Neural cell (in vitro differentiated cells): ENCODE data around the gene CCDC27. TPM values are rescaled to one million over a fixed set of nuclear protein-coding genes. Genes with fewer than 3 reads are reported as not detected.

Experiments
- H2AFZ ChIP-seq: fragments of 200-600, 300-800 bp; sonication (generic), shearing (Covaris generic); 2 replicates; pipeline ENCODE4 v1.6.0; 2014; ENCODE audit warnings: low read depth, mild to moderate bottlenecking, antibody characterized with exemption, low read length, moderate library complexity
- H3F3A ChIP-seq: fragments of 200-600 bp; shearing (Covaris generic); 2 replicates; pipeline ENCODE4 v1.6.1; 2016; ENCODE audit warnings: mild to moderate bottlenecking, moderate library complexity, mixed read lengths, antibody characterized with exemption, low read length; ENCODE audit not compliant: insufficient read depth, poor library complexity, severe bottlenecking
- H3K27ac ChIP-seq: fragments of 200-600, 300-800 bp; sonication (generic), shearing (Covaris generic); 2 replicates; pipeline ENCODE4 v1.5.1; 2014; ENCODE audit warnings: mild to moderate bottlenecking, low read length, moderate library complexity
- H3K27me3 ChIP-seq: fragments of 300-800, 200-600 bp; sonication (generic), shearing (Covaris generic); 2 replicates; pipeline ENCODE4 v1.6.0; 2014; ENCODE audit warnings: mild to moderate bottlenecking, low read depth, low read length, moderate library complexity; ENCODE audit not compliant: insufficient read depth
- H3K36me3 ChIP-seq: fragments of 300-800, 200-600 bp; sonication (generic), shearing (Covaris generic); 2 replicates; pipeline ENCODE4 v1.5.1; 2014; ENCODE audit warnings: mild to moderate bottlenecking, antibody characterized with exemption, low read length, moderate library complexity; ENCODE audit not compliant: insufficient read depth
- H3K4me2 ChIP-seq: fragments of 300-800, 200-600 bp; sonication (generic), shearing (Covaris generic); 2 replicates; pipeline ENCODE4 v1.6.0; 2014; ENCODE audit warnings: mild to moderate bottlenecking, low read length
- H3K4me3 ChIP-seq: fragments of 300-800, 200-600 bp; sonication (generic), shearing (Covaris generic); 2 replicates; pipeline ENCODE4 v1.5.1; 2014; ENCODE audit warnings: mild to moderate bottlenecking, low read length, moderate library complexity
- H3K79me2 ChIP-seq: fragments of 200-600 bp; shearing (Covaris generic); replicated peaks from 2 replicates; pipeline ENCODE4 v1.6.0; 2014; ENCODE audit warnings: mild to moderate bottlenecking, low read length, moderate library complexity; ENCODE audit not compliant: insufficient read depth
- H3K9ac ChIP-seq: fragments of 300-800, 200-600 bp; sonication (generic), shearing (Covaris generic); 2 replicates; pipeline ENCODE4 v1.6.1; 2016; ENCODE audit warnings: mild to moderate bottlenecking, low read length, mixed read lengths
- H3K9me2 ChIP-seq: fragments of 200-600 bp; shearing (Covaris generic); 2 replicates; pipeline ENCODE4 v1.6.1; 2016; ENCODE audit warnings: mild to moderate bottlenecking, low read length, mixed read lengths; ENCODE audit not compliant: insufficient read depth
- H3K9me3 ChIP-seq: fragments of 200-600, 300-800 bp; sonication (generic), shearing (Covaris generic); 2 replicates; pipeline ENCODE4 v1.6.1; 2016; ENCODE audit warnings: mild to moderate bottlenecking, mixed run types, low read length, moderate library complexity, mixed read lengths
- H4K20me1 ChIP-seq: fragments of 200-600 bp; shearing (Covaris generic); 2 replicates; pipeline ENCODE4 v1.6.1; 2016; ENCODE audit warnings: mild to moderate bottlenecking, mixed run types; ENCODE audit not compliant: insufficient read depth
- CTCF ChIP-seq: fragments of 450-650 bp; IDR thresholded peaks from 2 replicates; pipeline ENCODE4 v1.5.1; 2014; ENCODE audit warnings: antibody characterized with exemption, mild to moderate bottlenecking, moderate library complexity; ENCODE audit not compliant: poor library complexity, severe bottlenecking
- EP300 ChIP-seq: fragments of 450-650 bp; conservative IDR thresholded peaks from 2 replicates; pipeline ENCODE4 v1.6.1; 2014; ENCODE audit warnings: antibody characterized with exemption, mild to moderate bottlenecking, moderate library complexity; ENCODE audit not compliant: poor library complexity, severe bottlenecking
- EZH2 ChIP-seq: fragments of 200-600, 300-800 bp; shearing (Covaris generic), sonication (generic); IDR thresholded peaks from 2 replicates; pipeline ENCODE4 v1.6.1; 2014; ENCODE audit warnings: antibody characterized with exemption, low read length, borderline replicate concordance, mild to moderate bottlenecking; ENCODE audit not compliant: insufficient read depth, poor library complexity, severe bottlenecking
- MXI1 ChIP-seq: fragments of 450-650 bp; conservative IDR thresholded peaks from 2 replicates; pipeline ENCODE4 v1.6.1; 2014; ENCODE audit warnings: antibody characterized with exemption, mild to moderate bottlenecking; ENCODE audit not compliant: poor library complexity, severe bottlenecking
- POLR2AphosphoS5 ChIP-seq: IDR thresholded peaks from 2 replicates; pipeline ENCODE4 v1.6.1; 2012
- RAD21 ChIP-seq: fragments of 450-650 bp; conservative IDR thresholded peaks from 2 replicates; pipeline ENCODE4 v1.6.1; 2014; ENCODE audit warnings: antibody characterized with exemption, mild to moderate bottlenecking, moderate library complexity
- REST ChIP-seq: IDR thresholded peaks from 2 replicates; pipeline ENCODE4 v1.6.1; 2012; ENCODE audit warnings: borderline replicate concordance
- SMC3 ChIP-seq: fragments of 450-650 bp; conservative IDR thresholded peaks from 2 replicates; pipeline ENCODE4 v1.6.1; 2014; ENCODE audit warnings: antibody characterized with exemption, mild to moderate bottlenecking, moderate library complexity; ENCODE audit not compliant: poor library complexity
- TAF1 ChIP-seq: IDR thresholded peaks from 2 replicates; pipeline ENCODE4 v1.6.1; 2012; ENCODE audit warnings: low read depth
- polyA plus RNA-seq: library from polyadenylated mRNA; depleted of rRNA; stranded (reverse); fragments of >200 nt; gene quantifications from 2 replicates; pipeline ENCODE4 v1.2.3, GENCODE V29; 2014

The CCDC27 gene
- polyA plus RNA-seq, 1 donor from 2014 or later: not detected

DNA sequence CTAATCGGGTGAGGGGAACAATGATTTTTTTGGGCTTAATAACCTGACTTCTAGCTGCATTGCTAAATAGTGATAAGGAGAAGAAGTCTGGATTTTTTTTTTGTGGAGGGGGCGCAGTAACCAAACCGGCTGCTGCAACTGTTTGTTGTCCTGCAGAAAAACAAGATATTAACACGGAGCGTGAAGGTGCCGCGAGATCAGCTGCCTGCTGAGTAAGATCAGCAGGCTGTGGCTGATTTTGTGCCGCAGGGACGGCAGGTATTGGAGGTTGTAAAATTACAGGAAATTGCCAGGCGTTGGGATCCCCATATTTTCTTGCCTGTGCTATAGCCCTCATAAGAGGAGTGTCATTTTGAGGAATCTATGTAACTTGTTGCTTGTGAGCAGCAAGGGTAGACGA, 52.8 kb downstream of the CCDC27 start:
- TF ChIP-seq SMC3 (no peak), POLR2AphosphoS5 (no peak), CTCF (no peak), RAD21 (no peak), REST (no peak), MXI1 (no peak), EP300 (no peak), TAF1 (no peak), EZH2 (no peak)
- H3K27ac ChIP-seq: no peak overlapping the region
- H3K4me2 ChIP-seq: no peak overlapping the region
- no peaks in the 10 kb centered on the region for H3K36me3 ChIP-seq
- no peaks in the 10 kb centered on the region for H3K27me3 ChIP-seq
- no peaks in the 10 kb centered on the region for H3K9me3 ChIP-seq
- H3K9me2 ChIP-seq: no peaks in the 10 kb centered on the region
- H3K4me3 ChIP-seq: no peak overlapping the region
- no peak overlapping the region for H3K9ac ChIP-seq
- H2AFZ ChIP-seq: no peak overlapping the region
- H4K20me1 ChIP-seq: no peaks in the 10 kb centered on the region
- H3K79me2 ChIP-seq: no peaks in the 10 kb centered on the region
- H3F3A ChIP-seq: no peaks in the 10 kb centered on the region

DNA sequence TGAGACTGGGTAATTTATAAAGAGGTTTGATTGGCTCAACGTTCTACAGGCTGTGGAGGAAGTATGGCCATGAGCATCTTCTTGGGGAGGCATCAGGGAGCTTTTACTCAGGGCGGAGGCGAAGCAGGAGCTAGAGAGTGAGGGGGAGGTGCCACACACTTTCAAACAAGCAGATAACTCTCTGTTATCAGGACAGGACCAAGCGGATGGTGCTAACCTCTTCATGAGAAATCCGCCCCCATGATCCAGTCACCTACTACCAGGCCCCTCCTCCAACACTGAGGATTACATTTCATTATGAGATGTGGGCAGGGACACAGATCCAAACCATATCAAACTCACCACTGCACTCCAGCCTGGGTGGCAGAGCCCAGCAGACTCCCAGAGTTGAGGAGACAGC, 55.5 kb downstream of the CCDC27 start:
- H3K27me3 ChIP-seq: no peaks in the 10 kb centered on the region
- TF ChIP-seq POLR2AphosphoS5 (no peak), RAD21 (no peak), REST (no peak), MXI1 (no peak), EP300 (no peak), EZH2 (no peak), TAF1 (no peak), SMC3 (no peak), CTCF (no peak)

More for the DNA sequence above, 55.5 kb downstream of the CCDC27 start:
- Histone ChIP-seq H3K36me3 (no peaks in the 10 kb centered on the region), H3K27ac (no peak overlapping the region), H3K9me2 (no peaks in the 10 kb centered on the region), H3K79me2 (no peaks in the 10 kb centered on the region), H3K4me3 (no peak overlapping the region), H3F3A (no peaks in the 10 kb centered on the region), H3K9ac (no peak overlapping the region), H3K4me2 (no peak overlapping the region), H3K9me3 (no peaks in the 10 kb centered on the region), H4K20me1 (no peaks in the 10 kb centered on the region), H2AFZ (no peak overlapping the region)
